ENCODE results near the gene ABHD17A.

GRCh38 chr19:1837625-1838105, 47.6 kb downstream of the ABHD17A start:
- TF ChIP-seq, protein P1, sequence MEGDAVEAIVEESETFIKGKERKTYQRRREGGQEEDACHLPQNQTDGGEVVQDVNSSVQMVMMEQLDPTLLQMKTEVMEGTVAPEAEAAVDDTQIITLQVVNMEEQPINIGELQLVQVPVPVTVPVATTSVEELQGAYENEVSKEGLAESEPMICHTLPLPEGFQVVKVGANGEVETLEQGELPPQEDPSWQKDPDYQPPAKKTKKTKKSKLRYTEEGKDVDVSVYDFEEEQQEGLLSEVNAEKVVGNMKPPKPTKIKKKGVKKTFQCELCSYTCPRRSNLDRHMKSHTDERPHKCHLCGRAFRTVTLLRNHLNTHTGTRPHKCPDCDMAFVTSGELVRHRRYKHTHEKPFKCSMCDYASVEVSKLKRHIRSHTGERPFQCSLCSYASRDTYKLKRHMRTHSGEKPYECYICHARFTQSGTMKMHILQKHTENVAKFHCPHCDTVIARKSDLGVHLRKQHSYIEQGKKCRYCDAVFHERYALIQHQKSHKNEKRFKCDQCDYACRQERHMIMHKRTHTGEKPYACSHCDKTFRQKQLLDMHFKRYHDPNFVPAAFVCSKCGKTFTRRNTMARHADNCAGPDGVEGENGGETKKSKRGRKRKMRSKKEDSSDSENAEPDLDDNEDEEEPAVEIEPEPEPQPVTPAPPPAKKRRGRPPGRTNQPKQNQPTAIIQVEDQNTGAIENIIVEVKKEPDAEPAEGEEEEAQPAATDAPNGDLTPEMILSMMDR (IDR thresholded peaks at IDR 0.05; ENCODE audit: low read length) = peak; percentile 97
- TF ChIP-seq EZH2phosphoT487 (IDR thresholded peaks at IDR 0.05; ENCODE audit: low read length) (no peak), EZH2 (optimal IDR thresholded peaks at IDR 0.05; ENCODE audit: low read depth, low read length) (no peak)
